PC-9 (cell line): ENCODE measurements around the gene ZNF33B.

Experiments used
- CTCF ChIP-seq: fragments of 200-600 bp; sonication (generic); conservative IDR thresholded peaks from 2 replicates; pipeline ENCODE4 v1.6.1; 2017; ENCODE audit warnings: mixed run types, antibody characterized with exemption, mild to moderate bottlenecking, moderate library complexity
- EZH2 ChIP-seq: fragments of 200-600 bp; sonication (generic); IDR thresholded peaks from 2 replicates; pipeline ENCODE4 v1.8.0; 2017; ENCODE audit warnings: antibody characterized with exemption, low read depth

GRCh38 chr10:42583828-42584227 lies 54.5 kb downstream of the ZNF33B start:
- TF ChIP-seq CTCF (no peak), EZH2 (no peak)
